HG03039 (cell line): Measurements from ENCODE around the gene KRTAP1-3.
"Not testable (repeated sequence)": the region's sequence is repeated elsewhere in the genome, so short reads cannot be mapped to it uniquely, and the experiment has no call there.

Experiments
- ATAC-seq: cut with Tn5 transposase; IDR thresholded peaks from one replicate; pipeline ENCODE4 v1.9.1; 2021; ENCODE audit warnings: mild to moderate bottlenecking, moderate library complexity; ENCODE audit not compliant: unreplicated experiment

The KRTAP1-3 gene

GRCh38 chr17:41054556-41054955 is 19.9 kb upstream of the KRTAP1-3 start:
- ATAC-seq, result not testable (repeated sequence)

- no peak for ATAC-seq
Measured at GRCh38 chr17:41054025-41054424, 19.4 kb upstream of the KRTAP1-3 start.

GRCh38 chr17:41052566-41052965 is 17.9 kb upstream of the KRTAP1-3 start:
- no peak for ATAC-seq

GRCh38 chr17:41049110-41049509 is 14.4 kb upstream of the KRTAP1-3 start:
- no peak for ATAC-seq

GRCh38 chr17:41048441-41048840 is 13.8 kb upstream of the KRTAP1-3 start:
- no peak for ATAC-seq

- ATAC-seq, result not testable (repeated sequence)
Measured at GRCh38 chr17:41046735-41047465, 12.2 kb upstream of the KRTAP1-3 start, which contains the start of gene KRTAP2-1. Gene KRTAP2-1 (minus strand): TSS chr17:41047316. CDS start chr17:41047267, 49 bp downstream.

GRCh38 chr17:41042953-41043352 is 8.3 kb upstream of the KRTAP1-3 start:
- ATAC-seq, result no peak

GRCh38 chr17:41040783-41041571 is 6.3 kb upstream of the KRTAP1-3 start, which contains the start of gene KRTAP1-1:
Gene KRTAP1-1 (minus strand): TSS chr17:41041450. CDS start chr17:41041397, 53 bp downstream.
- not testable (repeated sequence) for ATAC-seq

- no peak for ATAC-seq
Measured at GRCh38 chr17:41037853-41038350, 3.2 kb upstream of the KRTAP1-3 start.

- no peak for ATAC-seq
Measured at GRCh38 chr17:41029633-41030245, 4.9 kb downstream of the KRTAP1-3 start, which contains the start of gene KRTAP1-4. Gene KRTAP1-4 (minus strand): TSS chr17:41030195. CDS start chr17:41030078, 117 bp downstream.

GRCh38 chr17:41026715-41027471 is 7.8 kb downstream of the KRTAP1-3 start, which contains the start of gene KRTAP1-5:
Gene KRTAP1-5 (minus strand): TSS chr17:41027208. CDS start chr17:41027155, 53 bp downstream.
- ATAC-seq, result no peak

GRCh38 chr17:41024697-41025096 is 10.0 kb downstream of the KRTAP1-3 start:
- no peak for ATAC-seq

GRCh38 chr17:41020336-41020735 is 14.3 kb downstream of the KRTAP1-3 start:
- no peak for ATAC-seq

- no peak for ATAC-seq
Measured at GRCh38 chr17:41019415-41019814, 15.3 kb downstream of the KRTAP1-3 start.

GRCh38 chr17:41018541-41018940 is 16.1 kb downstream of the KRTAP1-3 start:
- no peak for ATAC-seq

GRCh38 chr17:41016578-41017215 is 18.0 kb downstream of the KRTAP1-3 start:
- no peak for ATAC-seq

GRCh38 chr17:41015454-41015853 is 19.2 kb downstream of the KRTAP1-3 start:
- ATAC-seq, result no peak

- no peak for ATAC-seq
Measured at GRCh38 chr17:41013606-41014005, 21.1 kb downstream of the KRTAP1-3 start.

- ATAC-seq, result no peak
Measured at GRCh38 chr17:41013181-41013580, 21.5 kb downstream of the KRTAP1-3 start.
